ENCODE data around the gene CARD8. TPM values are rescaled to one million over a fixed set of nuclear protein-coding genes. Genes with fewer than 3 reads are reported as not detected.

CARD8 gene
- total RNA-seq, 4 donors from 2014 or later, result 18.7 to 30.4 (median 22.4) TPM

- TF ChIP-seq CTCF (IDR thresholded peaks at IDR 0.05) (no peak), POLR2AphosphoS5 (IDR thresholded peaks at IDR 0.05) (no peak), POLR2A (IDR thresholded peaks at IDR 0.05) (no peak), EP300 (IDR thresholded peaks at IDR 0.05) (no peak)
- Histone ChIP-seq H3K4me1 (peaks cover 0 to 22% (median 8%) of the 10 kb centered on the region in 3 donors), H3K9me3 (no peaks in the 10 kb centered on the region), H3K4me3 (peak overlapping the region; percentile 60 to 83), H3K27me3 (no peaks in the 10 kb centered on the region), H3K27ac (peak overlapping the region; percentile 59 to 93 (median 90)), H3K36me3 (peaks cover 0 to 42% of the 10 kb centered on the region in 2 donors)
- 1 to 3% methylated on average over 10 to 13 of the region's 21 CpGs for WGBS, 2 donors (ENCODE audit: low coverage in 1 of 2)
- ATAC-seq, result no peak
Observed at GRCh38 chr19:48170817-48171347, 84.8 kb downstream of the CARD8 start.

DNA sequence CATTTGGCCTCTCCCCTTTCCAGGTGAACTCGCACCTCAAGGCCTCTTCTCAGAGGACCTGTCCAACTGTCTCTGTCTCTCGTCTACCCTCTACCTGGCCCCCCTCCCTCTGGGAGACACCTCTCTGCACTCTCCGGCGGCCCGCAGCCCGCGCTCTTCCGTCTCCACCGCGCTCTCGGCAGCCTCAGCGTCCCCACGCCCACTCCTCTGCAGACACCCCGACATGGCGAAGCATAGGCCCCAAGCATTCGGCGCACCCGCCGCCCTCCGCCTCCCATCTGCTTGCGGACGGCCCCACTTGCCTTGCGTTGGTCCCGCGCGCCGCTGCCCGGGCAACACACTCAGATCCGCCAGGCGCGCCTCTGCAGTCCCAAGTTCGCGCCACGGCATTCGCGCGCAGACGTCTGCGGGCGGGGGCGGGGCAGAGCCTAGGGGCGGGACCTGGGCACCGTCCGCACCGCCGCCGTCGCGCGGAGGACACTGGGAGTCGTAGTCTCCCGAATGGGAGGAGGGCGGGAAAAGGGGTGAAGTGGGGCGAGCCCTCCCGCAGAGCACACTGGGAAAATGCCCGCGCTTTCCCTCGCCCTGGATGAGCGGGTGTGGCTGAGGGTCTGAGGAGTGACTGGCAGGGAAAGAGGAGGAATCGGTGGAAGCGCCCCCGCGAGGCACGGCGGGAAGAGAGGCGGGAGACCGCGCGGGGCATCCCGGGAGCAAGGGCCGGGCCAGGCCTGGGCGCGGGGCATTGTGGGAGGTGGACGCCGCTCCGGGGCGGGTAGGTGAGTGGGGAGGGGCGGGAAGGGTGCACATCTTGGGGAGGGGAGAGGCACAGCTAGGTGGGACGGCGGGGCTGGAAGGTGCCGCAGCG lies 85.5 kb downstream of the CARD8 start, which contains the start of the genes LIG1 and ZSWIM9:
TSS of gene LIG1 (minus strand) at position 406 of the 865 bp plus-strand sequence. CDS start 4,778 bp downstream, outside the sequence.
TSS of gene ZSWIM9 (plus strand) at position 742 of the 865 bp plus-strand sequence. CDS start 1,123 bp downstream, outside the sequence.
- peak; percentile 49 for TF ChIP-seq POLR2AphosphoS5 (IDR thresholded peaks at IDR 0.05)
- no peak for TF ChIP-seq EP300 (IDR thresholded peaks at IDR 0.05)
- TF ChIP-seq CTCF (IDR thresholded peaks at IDR 0.05), result peak in 3 of 4 experiments; percentile 6 to 50 (median 31)
- TF ChIP-seq POLR2A (IDR thresholded peaks at IDR 0.05), result no peak
- peak; percentile 96 for ATAC-seq
- 2 to 7% methylated on average over 3 to 13 of the region's 82 CpGs for WGBS, 2 donors (ENCODE audit: low coverage in 1 of 2)
- Histone ChIP-seq H3K4me3 (peak within 1 kb of the TSS; percentile 60 to 83), H3K9me3 (no peaks in the 10 kb centered on the region), H3K36me3 (peaks cover 0 to 35% of the 10 kb centered on the region in 2 donors), H3K27me3 (no peaks in the 10 kb centered on the region), H3K4me1 (peaks cover 0 to 22% (median 8%) of the 10 kb centered on the region in 3 donors), H3K27ac (peak within 1 kb of the TSS; percentile 59 to 93 (median 90))

GRCh38 chr19:48169578-48169938 lies 86.2 kb downstream of the CARD8 start:
- H3K9me3 ChIP-seq, result no peaks in the 10 kb centered on the region
- no peak for TF ChIP-seq POLR2A (IDR thresholded peaks at IDR 0.05)
- TF ChIP-seq EP300 (IDR thresholded peaks at IDR 0.05), result no peak
- TF ChIP-seq CTCF (IDR thresholded peaks at IDR 0.05), result no peak
- TF ChIP-seq POLR2AphosphoS5 (IDR thresholded peaks at IDR 0.05), result no peak
- no peaks in the 10 kb centered on the region for H3K27me3 ChIP-seq
- H3K4me3 ChIP-seq, result peak overlapping the region; percentile 60 to 83
- peaks cover 0 to 22% (median 8%) of the 10 kb centered on the region in 3 donors for H3K4me1 ChIP-seq
- WGBS, 2 donors (ENCODE audit: low coverage in 1 of 2), result 0% methylated on average over 2 to 3 of the region's 15 CpGs
- H3K27ac ChIP-seq, result peak overlapping the region; percentile 59 to 93 (median 90)
- peak; percentile 4 for ATAC-seq
- peaks cover 0 to 30% of the 10 kb centered on the region in 2 donors for H3K36me3 ChIP-seq

GRCh38 chr19:48168689-48169088 lies 87.0 kb downstream of the CARD8 start:
- TF ChIP-seq CTCF (IDR thresholded peaks at IDR 0.05) (no peak), EP300 (IDR thresholded peaks at IDR 0.05) (no peak), POLR2A (IDR thresholded peaks at IDR 0.05) (no peak), POLR2AphosphoS5 (IDR thresholded peaks at IDR 0.05) (no peak)
- Histone ChIP-seq H3K27me3 (no peaks in the 10 kb centered on the region), H3K27ac (no peak overlapping the region), H3K4me3 (no peak overlapping the region), H3K4me1 (peaks cover 0 to 22% (median 8%) of the 10 kb centered on the region in 3 donors), H3K36me3 (peaks cover 0 to 26% of the 10 kb centered on the region in 2 donors), H3K9me3 (no peaks in the 10 kb centered on the region)
- WGBS, 2 donors (ENCODE audit: low coverage in 1 of 2), result 79 to 98% methylated on average over 5 of the region's 5 CpGs
- no peak for ATAC-seq
